Measurements from ENCODE around the gene CENPO.
A peak's percentile ranks its signal among the peaks of the same experiment; 100 is the strongest.
"Not testable (repeated sequence)": the region's sequence is repeated elsewhere in the genome, so short reads cannot be mapped to it uniquely, and the experiment has no call there.

- TF ChIP-seq FOS (IDR thresholded peaks at IDR 0.05; ENCODE audit: low read depth, low read length): peak; percentile 20; the same call in 1 of the 2 replicates
- TF ChIP-seq CTCF (conservative IDR thresholded peaks at IDR 0.05; ENCODE audit: low read depth, low read length); POLR2A (IDR thresholded peaks at IDR 0.05; ENCODE audit: low read depth, low read length); MXI1 (IDR thresholded peaks at IDR 0.05; ENCODE audit: borderline replicate concordance, low read depth, low read length); BHLHE40 (IDR thresholded peaks at IDR 0.05; ENCODE audit: low read depth, low read length); MAZ (IDR thresholded peaks at IDR 0.05; ENCODE audit: borderline replicate concordance, low read depth, low read length); ELK1 (IDR thresholded peaks at IDR 0.05; ENCODE audit: borderline replicate concordance, low read depth, low read length); MAFK (IDR thresholded peaks at IDR 0.05; ENCODE audit: low read depth, low read length): not testable (repeated sequence)
These were observed 42.2 kb downstream of the CENPO start for GRCh38 chr2:24835411-24835810.
